ENCODE measurements around the gene ZSCAN1.
A peak's percentile ranks its signal among the peaks of the same experiment; 100 is the strongest.

ZSCAN1 gene

DNA sequence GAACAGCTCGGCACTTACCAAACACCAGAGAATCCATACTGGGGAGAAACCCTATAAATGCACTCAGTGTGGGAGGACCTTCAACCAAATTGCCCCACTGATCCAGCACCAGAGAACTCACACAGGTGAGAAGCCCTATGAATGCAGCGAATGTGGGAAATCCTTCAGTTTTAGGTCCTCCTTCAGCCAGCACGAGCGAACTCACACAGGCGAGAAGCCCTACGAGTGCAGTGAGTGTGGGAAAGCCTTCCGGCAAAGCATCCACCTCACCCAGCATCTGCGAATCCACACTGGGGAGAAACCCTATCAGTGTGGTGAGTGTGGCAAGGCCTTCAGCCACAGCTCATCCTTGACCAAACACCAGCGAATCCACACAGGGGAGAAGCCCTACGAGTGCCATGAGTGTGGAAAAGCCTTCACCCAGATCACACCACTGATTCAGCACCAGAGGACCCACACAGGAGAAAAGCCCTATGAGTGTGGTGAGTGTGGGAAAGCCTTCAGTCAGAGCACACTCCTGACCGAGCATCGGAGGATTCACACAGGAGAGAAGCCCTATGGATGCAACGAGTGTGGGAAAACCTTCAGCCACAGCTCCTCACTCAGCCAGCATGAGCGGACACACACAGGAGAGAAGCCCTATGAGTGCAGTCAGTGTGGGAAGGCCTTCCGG, 33.6 kb downstream of the ZSCAN1 start:
- DNase-seq (ENCODE audit: insufficient read length, low spot score): no peak
- no peak for FAIRE-seq

DNA sequence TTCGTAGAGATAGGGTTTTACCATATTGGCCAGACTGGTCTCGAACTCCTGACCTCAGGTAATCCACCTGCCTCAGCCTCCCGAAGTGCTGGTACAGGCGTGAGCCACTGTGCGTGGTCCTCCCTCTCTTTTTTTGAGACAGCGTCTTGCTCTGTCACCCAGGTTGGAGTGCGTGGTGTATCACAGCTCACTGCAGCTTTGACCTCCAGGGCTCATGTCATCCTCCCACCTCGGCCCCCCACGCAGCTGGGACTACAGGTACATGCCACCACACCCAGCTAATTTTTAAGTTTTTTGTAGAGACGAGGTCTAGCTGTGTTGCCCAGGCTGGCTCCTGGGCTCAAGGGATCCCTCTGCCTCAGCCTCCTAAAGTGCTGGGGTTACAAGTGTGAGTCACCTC, 46.0 kb downstream of the ZSCAN1 start:
- DNase-seq (ENCODE audit: insufficient read length, low spot score) (no peak), FAIRE-seq (no peak)

- FAIRE-seq: no peak
- no peak for DNase-seq (ENCODE audit: insufficient read length, low spot score)
These were observed 49.2 kb downstream of the ZSCAN1 start for GRCh38 chr19:58083021-58083420.

GRCh38 chr19:58084596-58085347, 50.9 kb downstream of the ZSCAN1 start:
- no peak for FAIRE-seq
- no peak for DNase-seq (ENCODE audit: insufficient read length, low spot score)

DNA sequence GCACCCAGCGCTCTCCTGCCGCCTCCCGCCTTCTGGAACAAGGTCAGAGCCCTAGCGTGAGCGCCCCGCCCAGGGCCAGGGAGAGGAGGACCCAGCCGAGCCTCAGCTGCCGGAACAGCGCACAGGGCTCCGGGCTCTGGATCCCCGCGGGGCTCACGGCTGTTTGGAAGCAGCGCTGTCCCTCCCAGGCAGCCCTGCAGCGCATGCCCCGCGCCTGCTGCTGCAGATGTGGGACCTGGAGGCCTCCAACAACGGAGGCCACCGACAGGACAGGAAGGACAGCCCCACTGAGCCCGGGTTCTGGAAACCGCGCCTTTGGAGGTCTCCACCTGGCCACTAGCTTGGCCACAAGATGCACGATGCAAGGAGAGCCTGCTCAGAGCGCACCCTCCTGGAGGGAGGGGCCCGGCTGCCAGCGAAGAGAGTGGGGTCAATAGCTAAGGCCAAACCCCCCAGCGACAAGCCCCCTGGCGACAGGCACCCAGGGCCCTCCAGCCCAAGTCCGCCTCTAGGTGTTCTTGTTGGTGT, 51.6 kb downstream of the ZSCAN1 start:
- no peak for FAIRE-seq

GRCh38 chr19:58086825-58087710, 53.2 kb downstream of the ZSCAN1 start:
- no peak for FAIRE-seq
- DNase-seq (ENCODE audit: insufficient read length, low spot score): no peak

More for the DNA sequence above, 51.6 kb downstream of the ZSCAN1 start:
- DNase-seq (ENCODE audit: insufficient read length, low spot score): no peak

- DNase-seq (ENCODE audit: insufficient read length, low spot score) (no peak), FAIRE-seq (no peak)
These were observed 54.8 kb downstream of the ZSCAN1 start for GRCh38 chr19:58088521-58089052.

GRCh38 chr19:58089846-58090245, 56.0 kb downstream of the ZSCAN1 start:
- DNase-seq (ENCODE audit: insufficient read length, low spot score) (no peak), FAIRE-seq (no peak)

DNA sequence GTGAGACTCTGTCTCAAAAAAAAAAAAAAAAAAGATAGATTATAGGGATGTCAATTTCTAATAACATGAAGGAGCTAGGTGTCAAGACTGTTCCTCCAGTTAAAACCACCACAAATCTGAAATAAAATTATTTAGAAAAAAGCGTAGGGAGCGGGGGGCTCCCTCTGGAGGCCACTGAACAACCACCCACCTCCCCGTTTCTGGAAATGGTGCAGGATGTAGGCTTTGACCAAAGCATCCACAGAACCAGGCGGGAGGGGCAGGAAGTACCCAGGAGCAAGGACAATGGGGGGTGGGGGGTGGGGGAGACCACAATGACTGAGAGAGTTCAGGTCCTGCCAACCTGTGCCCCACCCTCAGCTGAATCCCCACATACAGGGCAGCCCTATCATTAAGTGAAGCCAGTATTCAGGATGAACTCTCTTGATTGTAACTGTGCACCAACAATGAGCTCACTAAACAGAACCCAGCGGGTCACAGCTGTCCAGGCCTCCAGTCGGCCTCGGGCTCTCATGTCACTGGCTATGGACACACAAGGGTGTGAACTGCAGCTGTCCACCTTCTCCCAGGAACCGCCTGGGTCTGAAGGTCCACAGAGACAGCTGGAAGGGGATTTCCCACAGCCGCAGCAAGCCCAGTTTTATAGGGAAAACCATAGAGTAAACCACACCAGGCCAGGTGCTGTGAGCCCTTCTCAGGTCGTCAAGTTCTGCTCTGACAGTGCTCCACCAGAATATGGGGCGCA, 57.6 kb downstream of the ZSCAN1 start:
- DNase-seq (ENCODE audit: insufficient read length, low spot score) (no peak), FAIRE-seq (no peak)

- FAIRE-seq: no peak
- DNase-seq (ENCODE audit: insufficient read length, low spot score): no peak
These were observed 59.2 kb downstream of the ZSCAN1 start for GRCh38 chr19:58093071-58093470.

- FAIRE-seq (no peak), DNase-seq (ENCODE audit: insufficient read length, low spot score) (no peak)
These were observed 61.5 kb downstream of the ZSCAN1 start for GRCh38 chr19:58095328-58095727.

DNA sequence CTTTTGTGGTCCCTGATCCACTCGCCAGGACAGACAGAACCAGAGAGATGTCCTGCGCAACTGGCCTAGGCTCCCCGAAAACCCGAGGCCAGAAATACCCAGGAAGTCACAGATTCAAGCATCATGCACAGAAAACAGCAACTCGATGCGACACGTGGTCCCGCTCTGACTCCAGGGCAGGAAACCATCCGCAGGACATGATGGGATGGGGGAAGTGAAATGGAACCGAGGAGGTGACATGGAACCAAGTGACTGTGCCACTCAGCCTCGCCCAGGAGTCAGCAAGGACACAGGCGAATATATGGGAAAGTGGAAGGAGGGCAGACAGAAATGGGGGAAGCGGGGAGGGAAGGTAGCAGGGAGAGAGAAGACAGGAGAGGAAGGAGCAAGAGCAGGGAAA, 63.1 kb downstream of the ZSCAN1 start:
- no peak for FAIRE-seq
- no peak for DNase-seq (ENCODE audit: insufficient read length, low spot score)

DNA sequence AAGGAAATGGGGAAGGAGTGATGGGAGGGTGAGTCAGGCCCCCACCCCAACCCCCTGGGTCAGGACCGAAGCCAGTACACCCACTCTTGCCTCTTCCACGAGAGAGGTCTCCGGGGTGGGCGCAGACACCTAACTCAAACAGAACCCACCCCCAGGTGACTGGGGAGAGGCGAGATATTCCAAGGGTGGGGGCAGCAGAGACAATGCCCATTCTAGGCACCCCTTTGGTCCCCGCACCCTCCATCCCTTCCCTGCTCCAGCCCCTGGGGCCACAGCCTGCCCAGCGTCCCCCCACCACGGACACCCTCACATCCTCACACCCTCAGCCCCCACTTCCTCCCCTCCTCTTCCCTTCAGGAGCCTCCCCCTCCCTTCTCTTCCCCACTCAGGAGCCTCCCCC, 63.5 kb downstream of the ZSCAN1 start:
- DNase-seq (ENCODE audit: insufficient read length, low spot score): no peak
- FAIRE-seq: no peak

GRCh38 chr19:58097781-58098681, 64.2 kb downstream of the ZSCAN1 start, which contains the start of gene ZSCAN18:
TSS of gene ZSCAN18 (minus strand) at chr19:58098231. CDS start at chr19:58090267, 7,964 bp downstream.
- FAIRE-seq (no peak), DNase-seq (ENCODE audit: insufficient read length, low spot score) (peak; percentile 56)

- DNase-seq (ENCODE audit: insufficient read length, low spot score) (no peak), FAIRE-seq (no peak)
These were observed 64.8 kb downstream of the ZSCAN1 start for GRCh38 chr19:58098682-58098998.

All from GM19239 (cell line).